IPS-15b (cell line): ENCODE results near the gene CFD.
"Not testable (repeated sequence)": the region's sequence is repeated elsewhere in the genome, so short reads cannot be mapped to it uniquely, and the experiment has no call there.

Experiments
- H3K27me3 ChIP-seq: one replicate; pipeline ENCODE4 v1.6.1; 2013; ENCODE audit warnings: low read length; ENCODE audit not compliant: control insufficient read depth, insufficient read depth
- H3K36me3 ChIP-seq: one replicate; pipeline ENCODE4 v1.6.1; 2013; ENCODE audit warnings: low read length; ENCODE audit not compliant: control insufficient read depth, insufficient read depth
- H3K4me1 ChIP-seq: one replicate; pipeline ENCODE4 v1.6.1; 2013; ENCODE audit warnings: mild to moderate bottlenecking, low read length; ENCODE audit not compliant: control insufficient read depth, insufficient read depth
- H3K4me3 ChIP-seq: one replicate; pipeline ENCODE4 v1.5.1; 2013; ENCODE audit warnings: low read depth, low read length
- H3K9ac ChIP-seq: one replicate; pipeline ENCODE4 v1.6.1; 2013; ENCODE audit warnings: low read depth, mild to moderate bottlenecking, low read length
- H3K9me3 ChIP-seq: one replicate; pipeline ENCODE4 v1.6.1; 2013; ENCODE audit warnings: mild to moderate bottlenecking, low read length; ENCODE audit not compliant: control insufficient read depth, insufficient read depth

CFD gene

DNA sequence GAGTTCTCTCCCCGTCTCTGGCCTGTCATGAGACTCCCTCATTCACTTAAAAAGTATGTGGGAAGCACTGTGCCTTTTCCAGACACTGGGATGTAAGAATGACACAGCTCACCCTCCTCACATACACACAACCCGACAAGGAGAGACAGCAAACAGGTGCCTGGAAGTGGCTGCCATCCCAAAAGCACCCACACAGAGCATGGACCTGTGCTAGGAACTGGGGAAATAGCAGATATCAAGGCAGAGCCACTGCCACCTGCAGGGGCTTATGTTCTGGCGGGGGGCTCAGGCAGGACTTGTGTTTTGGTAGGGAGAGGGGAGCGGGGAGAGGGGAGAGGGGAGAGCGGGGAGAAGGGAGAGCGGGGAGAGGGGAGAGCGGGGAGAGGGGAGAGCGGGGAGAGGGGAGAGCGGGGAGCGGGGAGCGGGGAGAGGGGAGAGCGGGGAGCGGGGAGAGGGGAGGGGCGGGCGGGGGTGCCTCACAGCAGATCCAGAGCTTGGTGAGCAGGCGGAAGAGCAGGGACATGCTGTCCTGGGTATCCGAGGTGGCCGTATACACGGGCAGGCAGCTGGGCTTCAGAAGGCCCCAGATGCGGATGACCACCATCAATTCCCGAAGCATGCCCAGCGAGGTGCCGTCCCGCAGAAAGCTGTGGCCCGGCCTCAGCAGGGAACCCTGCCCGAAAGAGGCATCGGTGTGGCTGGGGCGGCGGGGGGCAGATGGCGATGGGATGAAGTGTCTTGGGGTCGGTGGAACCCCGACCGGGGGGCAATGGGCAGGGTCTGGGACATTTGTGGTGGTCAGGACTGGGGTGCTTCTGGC lies 12.2 kb downstream of the CFD start:
- H3K4me1 ChIP-seq, result peaks cover 2% of the 10 kb centered on the region
- peak overlapping the region; percentile 26 for H3K4me3 ChIP-seq
- no peaks in the 10 kb centered on the region for H3K9me3 ChIP-seq
- no peak overlapping the region for H3K9ac ChIP-seq
- H3K27me3 ChIP-seq, result no peaks in the 10 kb centered on the region
- peaks cover 39% of the 10 kb centered on the region for H3K36me3 ChIP-seq

DNA sequence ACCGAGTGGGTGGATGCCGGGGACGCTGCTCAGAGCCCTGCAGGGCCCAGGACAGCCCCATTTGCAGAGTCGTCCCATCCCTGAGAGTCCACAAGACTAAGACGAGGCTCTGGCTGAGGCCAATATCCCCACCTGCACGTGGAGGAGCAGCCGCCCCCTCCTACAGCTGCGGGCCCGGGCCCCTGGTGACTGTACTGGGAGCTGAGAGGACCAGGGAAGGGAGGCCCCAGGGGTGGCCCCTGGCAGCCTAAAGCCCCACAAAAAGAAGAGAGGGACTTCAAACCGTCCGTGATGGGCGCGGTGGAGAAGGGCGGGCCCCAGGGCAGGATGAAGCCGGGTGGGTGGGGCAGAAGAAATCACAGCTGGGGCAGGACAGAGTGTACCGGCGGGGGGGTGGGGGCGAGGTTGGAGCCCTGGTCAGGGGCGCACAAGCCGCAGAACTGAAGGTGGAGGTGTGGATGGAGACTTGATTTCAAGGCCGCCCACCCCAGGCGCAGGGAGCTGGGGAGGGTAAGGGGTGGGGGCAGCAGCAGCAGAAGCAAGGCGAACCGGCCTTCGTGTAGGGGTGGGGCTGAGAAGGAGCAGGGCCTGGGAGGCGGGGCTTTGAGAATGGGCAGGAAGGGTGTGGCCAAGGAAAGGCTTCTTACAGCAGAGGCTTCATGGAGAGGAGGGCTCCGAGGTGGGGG lies 12.9 kb downstream of the CFD start:
- Histone ChIP-seq H3K4me3 (peak overlapping the region; percentile 26), H3K4me1 (peaks cover 2% of the 10 kb centered on the region), H3K27me3 (no peaks in the 10 kb centered on the region), H3K9me3 (no peaks in the 10 kb centered on the region), H3K36me3 (peaks cover 44% of the 10 kb centered on the region), H3K9ac (no peak overlapping the region)

DNA sequence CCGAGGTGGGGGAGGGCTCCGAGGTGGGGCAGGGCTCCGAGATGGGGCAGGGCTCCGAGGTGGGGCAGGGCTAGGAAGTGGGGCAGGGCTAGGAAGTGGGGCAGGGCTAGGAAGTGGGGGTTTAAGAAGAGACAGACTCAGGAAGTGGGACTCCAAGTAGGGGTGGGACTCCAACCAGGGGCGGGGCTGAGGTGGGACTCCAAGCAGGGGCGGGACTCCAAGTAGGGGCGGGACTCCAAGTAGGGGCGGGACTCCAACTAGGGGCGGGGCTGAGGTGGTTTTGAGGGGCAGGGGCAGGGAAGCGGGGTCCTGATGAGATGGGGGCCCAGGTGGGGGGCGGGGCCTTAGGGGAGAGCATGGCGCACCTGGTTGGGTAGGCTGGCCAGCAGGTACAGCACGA lies 13.6 kb downstream of the CFD start:
- H3K27me3 ChIP-seq, result no peaks in the 10 kb centered on the region
- no peak overlapping the region for H3K9ac ChIP-seq
- H3K4me1 ChIP-seq, result peaks cover 2% of the 10 kb centered on the region
- no peak overlapping the region for H3K4me3 ChIP-seq
- peaks cover 40% of the 10 kb centered on the region for H3K36me3 ChIP-seq
- H3K9me3 ChIP-seq, result no peaks in the 10 kb centered on the region

DNA sequence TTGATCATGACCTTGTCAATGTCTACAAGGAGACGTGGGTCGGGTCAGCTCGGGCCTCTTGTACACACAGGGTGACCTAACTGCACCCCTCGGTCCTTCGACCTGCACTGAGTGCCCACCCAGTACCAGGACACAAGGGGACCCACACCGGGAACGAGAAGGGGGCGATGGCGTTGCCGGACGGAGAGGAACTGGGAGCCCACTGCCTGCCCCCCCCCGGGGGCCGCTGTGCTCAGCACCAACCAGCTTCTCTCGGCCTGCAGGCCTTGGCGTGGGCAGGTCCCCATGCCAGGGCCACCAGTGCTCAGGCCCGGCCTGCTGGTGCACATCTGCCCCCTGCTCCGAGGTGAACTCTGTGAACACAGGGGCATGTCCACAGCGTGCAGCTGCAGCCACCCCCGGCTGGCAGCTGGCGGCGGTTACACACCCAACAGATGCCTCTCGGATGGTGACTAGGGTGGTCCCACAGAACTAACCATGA lies 14.1 kb downstream of the CFD start:
- H3K9ac ChIP-seq, result no peak overlapping the region
- peaks cover 36% of the 10 kb centered on the region for H3K36me3 ChIP-seq
- no peaks in the 10 kb centered on the region for H3K27me3 ChIP-seq

DNA sequence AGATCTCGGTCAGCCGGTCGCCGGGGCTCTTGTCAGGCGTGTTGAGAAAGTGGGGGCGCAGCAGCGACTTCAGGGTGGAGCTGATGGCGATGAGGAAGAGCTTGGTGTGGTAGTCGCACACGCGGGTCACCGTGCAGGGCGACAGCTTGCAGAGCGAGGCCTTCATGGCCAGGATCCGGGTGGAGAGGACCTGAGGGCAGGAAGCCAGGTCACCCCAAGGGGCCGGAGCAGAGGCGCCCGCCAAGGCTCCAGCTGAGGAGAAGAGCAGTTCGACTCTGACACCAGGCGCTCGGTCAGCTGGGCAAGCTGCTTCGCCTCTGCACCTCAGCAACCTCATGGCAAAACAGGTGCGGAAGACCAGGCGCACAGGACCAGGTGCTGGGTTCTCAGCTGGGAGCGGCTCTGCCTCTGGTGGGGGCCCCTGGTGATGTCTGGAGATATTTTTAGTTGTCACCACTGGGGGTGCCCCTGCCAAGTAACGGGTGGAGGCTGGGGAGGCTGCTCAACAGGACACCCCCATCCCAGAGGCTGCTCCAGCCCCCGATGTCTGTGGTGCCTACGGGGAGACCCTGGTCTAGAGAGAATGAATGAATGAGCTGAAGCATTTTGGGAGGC lies 15.9 kb downstream of the CFD start:
- Histone ChIP-seq H3K4me1 (peaks cover 2% of the 10 kb centered on the region), H3K9me3 (no peaks in the 10 kb centered on the region), H3K36me3 (peaks cover 30% of the 10 kb centered on the region), H3K27me3 (no peaks in the 10 kb centered on the region), H3K4me3 (no peak overlapping the region), H3K9ac (no peak overlapping the region)

More for the DNA sequence above, 14.1 kb downstream of the CFD start:
- Histone ChIP-seq H3K9me3 (no peaks in the 10 kb centered on the region), H3K4me1 (peaks cover 2% of the 10 kb centered on the region), H3K4me3 (no peak overlapping the region)

DNA sequence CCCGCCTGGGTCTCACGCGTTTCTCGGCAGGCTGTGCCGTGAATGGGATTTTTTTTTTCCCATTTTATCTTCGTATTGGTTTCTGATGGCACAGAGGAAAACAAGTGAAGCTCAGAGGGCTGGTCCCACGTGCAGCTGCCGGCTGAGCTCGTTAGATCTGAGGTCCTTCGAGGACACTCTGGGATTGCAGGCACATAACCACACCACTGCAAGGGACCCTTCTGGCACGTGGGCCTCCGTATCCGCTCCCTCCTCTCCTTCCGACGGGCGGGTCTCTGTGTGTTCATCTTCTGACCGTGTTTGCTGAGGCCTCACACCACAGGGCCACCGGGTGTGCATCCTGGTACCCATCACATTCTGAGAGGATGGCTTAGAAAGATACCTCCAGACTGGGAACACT lies 16.6 kb downstream of the CFD start:
- no peaks in the 10 kb centered on the region for H3K27me3 ChIP-seq
- H3K36me3 ChIP-seq, result peaks cover 27% of the 10 kb centered on the region
- peaks cover 2% of the 10 kb centered on the region for H3K4me1 ChIP-seq
- no peaks in the 10 kb centered on the region for H3K9me3 ChIP-seq
- H3K9ac ChIP-seq, result no peak overlapping the region
- H3K4me3 ChIP-seq, result no peak overlapping the region

DNA sequence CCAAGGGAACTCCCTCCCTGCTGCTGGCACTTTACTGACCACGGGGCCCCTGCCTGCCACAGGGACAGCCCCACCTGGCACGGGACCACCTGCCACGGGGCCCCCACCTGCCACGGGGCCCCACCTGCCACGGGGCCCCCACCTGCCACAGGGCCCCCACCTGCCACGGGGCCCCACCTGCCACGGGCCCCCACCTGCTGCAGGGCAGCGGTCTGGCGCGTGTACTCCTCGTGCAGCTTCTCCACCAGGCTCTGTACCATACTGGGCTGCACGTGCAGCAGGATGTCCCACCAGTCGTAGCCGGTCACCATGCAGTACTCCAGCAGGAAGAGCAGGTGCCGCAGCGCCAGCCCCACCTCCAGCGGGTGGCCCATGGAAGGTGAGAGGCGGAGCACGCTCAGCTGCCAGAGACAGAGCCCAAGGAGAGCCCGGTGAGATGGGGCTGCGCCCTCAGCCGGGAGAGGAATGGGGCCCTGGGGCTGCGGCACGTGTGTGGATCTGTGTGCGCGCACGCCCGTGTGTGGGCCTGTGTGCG lies 17.4 kb downstream of the CFD start:
- Histone ChIP-seq H3K36me3 (peaks cover 32% of the 10 kb centered on the region), H3K9me3 (no peaks in the 10 kb centered on the region), H3K9ac (no peak overlapping the region), H3K4me1 (peaks cover 2% of the 10 kb centered on the region), H3K4me3 (no peak overlapping the region), H3K27me3 (no peaks in the 10 kb centered on the region)

DNA sequence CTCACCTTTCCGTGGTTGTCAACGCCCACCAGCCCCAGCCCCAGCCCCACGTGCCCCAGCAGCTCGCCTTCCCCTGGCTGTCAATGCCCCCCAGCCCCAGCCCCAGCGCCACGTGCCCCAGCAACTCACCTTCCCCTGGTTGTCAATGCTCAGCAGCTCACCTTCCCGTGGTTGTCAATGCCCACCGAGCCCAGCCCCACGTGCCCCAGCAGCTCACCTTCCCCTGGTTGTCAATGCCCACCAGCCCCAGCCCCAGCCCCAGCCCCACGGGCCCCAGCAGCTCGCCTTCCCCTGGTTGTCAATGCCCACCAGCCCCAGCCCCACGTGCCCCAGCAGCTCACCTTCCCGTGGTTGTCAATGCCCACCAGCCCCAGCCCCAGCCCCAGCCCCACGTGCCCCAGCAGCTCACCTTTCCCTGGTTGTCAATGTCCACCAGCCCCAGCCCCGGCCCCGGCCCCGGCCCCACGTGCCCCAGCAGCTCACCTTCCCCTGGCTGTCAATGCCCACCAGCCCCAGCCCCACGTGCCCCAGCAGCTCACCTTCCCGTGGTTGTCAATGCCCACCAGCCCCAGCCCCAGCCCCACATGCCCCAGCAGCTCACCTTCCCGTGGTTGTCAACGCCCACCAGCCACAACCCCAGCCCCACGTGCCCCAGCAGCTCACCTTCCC lies 18.7 kb downstream of the CFD start:
- H3K36me3 ChIP-seq, result peaks cover 37% of the 10 kb centered on the region
- not testable (repeated sequence) for H3K4me1 ChIP-seq, H3K4me3 ChIP-seq, H3K9me3 ChIP-seq, H3K27me3 ChIP-seq, H3K9ac ChIP-seq

DNA sequence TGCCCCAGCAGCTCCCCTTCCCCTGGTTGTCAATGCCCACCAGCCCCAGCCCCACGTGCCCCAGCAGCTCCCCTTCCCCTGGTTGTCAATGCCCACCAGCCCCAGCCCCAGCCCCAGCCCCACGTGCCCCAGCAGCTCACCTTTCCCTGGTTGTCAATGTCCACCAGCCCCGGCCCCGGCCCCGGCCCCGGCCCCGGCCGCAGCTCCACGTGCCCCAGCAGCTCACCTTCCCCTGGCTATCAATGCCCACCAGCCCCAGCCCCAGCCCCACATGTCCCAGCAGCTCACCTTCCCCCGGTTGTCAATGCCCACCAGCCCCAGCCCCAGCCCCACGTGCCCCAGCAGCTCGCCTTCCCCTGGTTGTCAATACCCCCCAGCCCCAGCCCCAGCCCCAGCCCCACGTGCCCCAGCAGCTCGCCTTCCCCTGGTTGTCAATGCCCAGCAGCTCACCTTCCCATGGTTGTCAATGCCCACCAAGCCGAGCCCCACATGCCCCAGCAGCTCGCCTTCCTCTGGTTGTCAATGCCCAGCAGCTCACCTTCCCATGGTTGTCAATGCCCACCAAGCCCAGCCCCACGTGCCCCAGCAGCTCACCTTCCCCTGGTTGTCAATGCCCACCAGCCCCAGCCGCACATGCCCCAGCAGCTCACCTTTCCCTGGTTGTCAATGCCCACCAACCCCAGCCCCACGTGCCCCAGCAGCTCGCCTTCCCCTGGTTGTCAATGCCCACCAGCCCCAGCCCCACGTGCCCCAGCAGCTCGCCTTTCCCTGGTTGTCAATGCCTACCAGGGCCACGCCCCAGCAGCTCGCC lies 19.5 kb downstream of the CFD start:
- H3K27me3 ChIP-seq, H3K4me1 ChIP-seq, H3K9me3 ChIP-seq, H3K9ac ChIP-seq, H3K4me3 ChIP-seq: not testable (repeated sequence)
- H3K36me3 ChIP-seq, result peaks cover 33% of the 10 kb centered on the region

DNA sequence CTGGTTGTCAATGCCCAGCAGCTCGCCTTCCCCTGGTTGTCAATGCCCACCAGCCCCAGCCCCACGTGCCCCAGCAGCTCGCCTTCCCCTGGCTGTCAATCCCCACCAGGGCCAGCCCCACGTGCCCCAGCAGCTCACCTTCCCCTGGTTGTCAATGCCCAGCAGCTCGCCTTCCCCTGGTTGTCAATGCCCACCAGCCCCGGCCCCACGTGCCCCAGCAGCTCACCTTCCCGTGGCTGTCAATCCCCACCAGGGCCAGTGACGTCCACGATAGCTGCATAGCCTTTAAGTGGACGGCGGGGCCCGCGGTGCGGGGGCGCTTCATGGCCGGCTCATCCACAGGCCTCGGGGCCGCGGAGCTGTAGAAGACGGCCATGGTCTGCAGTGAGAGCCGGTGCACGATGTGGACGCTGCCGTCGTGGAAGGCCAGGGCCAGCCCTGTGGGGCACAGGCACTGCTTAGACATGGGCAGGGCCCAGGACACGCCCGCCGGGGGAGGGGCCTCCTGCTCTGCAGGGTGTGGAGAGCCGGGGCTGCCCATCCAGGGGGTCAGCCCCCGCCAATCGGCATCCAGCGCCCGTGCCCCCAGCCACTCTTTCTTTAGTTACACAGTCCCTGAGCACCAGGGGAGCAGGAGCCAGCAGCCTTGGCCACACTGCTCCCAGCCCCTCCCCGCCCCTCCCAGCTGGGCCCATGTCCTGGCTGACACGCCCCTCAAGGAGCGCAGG lies 20.4 kb downstream of the CFD start:
- no peaks in the 10 kb centered on the region for H3K9me3 ChIP-seq
- H3K9ac ChIP-seq, result no peak overlapping the region
- H3K4me3 ChIP-seq, result no peak overlapping the region
- no peaks in the 10 kb centered on the region for H3K27me3 ChIP-seq
- H3K4me1 ChIP-seq, result no peaks in the 10 kb centered on the region
- H3K36me3 ChIP-seq, result peaks cover 33% of the 10 kb centered on the region
